Right lobe of liver (tissue), 4 donors: ENCODE data around the gene ZNF548.

Experiments
- POLR2A ChIP-seq: fragments of 450-650 bp; IDR thresholded peaks from one replicate; pipeline ENCODE4 v1.6.1; 2017; ENCODE audit warnings: antibody characterized with exemption, mild to moderate bottlenecking
- TF ChIP-seq, protein P1 (sequence below), 4 donors: fragments of 200-600 bp in 3 of 4; fragments of 450-650 bp in 1 of 4; IDR thresholded peaks; one replicate each; pipeline versions ENCODE4 v1.5.1 to v1.8.0; 2016 to 2022; ENCODE audit warnings: antibody characterized with exemption in 4 of 4, mild to moderate bottlenecking in 2 of 4
- donor health status: DM: no; HTN: no; CAD: no.
- donor health status: DM: no; HTN: no; CAD: no.
- donor health status: DM: no; HTN: yes; CAD: no.

- TF ChIP-seq, protein P1, sequence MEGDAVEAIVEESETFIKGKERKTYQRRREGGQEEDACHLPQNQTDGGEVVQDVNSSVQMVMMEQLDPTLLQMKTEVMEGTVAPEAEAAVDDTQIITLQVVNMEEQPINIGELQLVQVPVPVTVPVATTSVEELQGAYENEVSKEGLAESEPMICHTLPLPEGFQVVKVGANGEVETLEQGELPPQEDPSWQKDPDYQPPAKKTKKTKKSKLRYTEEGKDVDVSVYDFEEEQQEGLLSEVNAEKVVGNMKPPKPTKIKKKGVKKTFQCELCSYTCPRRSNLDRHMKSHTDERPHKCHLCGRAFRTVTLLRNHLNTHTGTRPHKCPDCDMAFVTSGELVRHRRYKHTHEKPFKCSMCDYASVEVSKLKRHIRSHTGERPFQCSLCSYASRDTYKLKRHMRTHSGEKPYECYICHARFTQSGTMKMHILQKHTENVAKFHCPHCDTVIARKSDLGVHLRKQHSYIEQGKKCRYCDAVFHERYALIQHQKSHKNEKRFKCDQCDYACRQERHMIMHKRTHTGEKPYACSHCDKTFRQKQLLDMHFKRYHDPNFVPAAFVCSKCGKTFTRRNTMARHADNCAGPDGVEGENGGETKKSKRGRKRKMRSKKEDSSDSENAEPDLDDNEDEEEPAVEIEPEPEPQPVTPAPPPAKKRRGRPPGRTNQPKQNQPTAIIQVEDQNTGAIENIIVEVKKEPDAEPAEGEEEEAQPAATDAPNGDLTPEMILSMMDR (IDR thresholded peaks at IDR 0.05), result no peak
- no peak for TF ChIP-seq POLR2A
These were observed 49.3 kb downstream of the ZNF548 start for GRCh38 chr19:57438925-57439324.
